GM21786 (cell line): ENCODE measurements around the gene TMEM151B.

Source experiments
- ATAC-seq: cut with Tn5 transposase; IDR thresholded peaks from one replicate; pipeline ENCODE4 v1.9.1; 2021; ENCODE audit not compliant: unreplicated experiment

TMEM151B gene

DNA sequence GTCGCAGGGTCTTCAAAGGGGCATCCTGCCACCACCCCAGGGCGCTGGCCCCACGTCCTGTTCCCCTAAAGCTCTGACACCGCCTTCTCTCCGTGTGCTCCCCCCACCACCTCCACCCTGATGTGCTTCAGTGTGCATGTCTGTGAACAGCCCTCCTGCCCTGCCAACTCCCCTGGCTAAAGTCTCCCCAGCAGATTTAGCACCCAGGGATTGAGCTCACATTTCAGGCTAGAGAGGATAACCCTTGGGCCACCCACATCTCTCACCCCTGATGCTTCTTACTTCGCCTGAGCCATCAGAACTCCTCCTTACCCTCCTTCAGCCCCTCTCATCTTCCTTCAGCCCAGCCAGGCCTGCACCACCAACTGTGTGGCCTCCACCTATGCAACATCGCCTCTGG, 7.5 kb downstream of the TMEM151B start:
- no peak for ATAC-seq

- ATAC-seq = no peak
These were observed 8.1 kb downstream of the TMEM151B start for GRCh38 chr6:44278315-44278714.

GRCh38 chr6:44278774-44279697, 8.8 kb downstream of the TMEM151B start:
- ATAC-seq = no peak

DNA sequence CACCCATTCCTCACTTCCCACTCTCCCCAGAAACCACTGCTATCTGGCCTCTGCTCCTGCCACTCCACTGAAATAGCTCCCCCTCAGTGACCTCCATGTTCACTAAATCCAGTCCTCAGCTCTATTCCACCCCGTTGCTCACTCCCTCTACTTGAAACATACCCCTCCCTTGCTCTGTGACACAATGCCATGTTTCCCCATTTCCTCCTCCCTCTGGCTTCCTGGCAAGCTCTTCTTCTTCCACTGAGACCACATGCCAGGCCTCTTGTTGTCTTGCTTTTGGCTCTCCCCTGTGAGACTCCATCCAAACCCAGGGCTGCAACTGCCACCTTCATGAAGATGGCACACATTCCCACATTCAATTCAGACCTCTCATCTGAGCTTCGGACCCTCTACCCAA, 13.9 kb downstream of the TMEM151B start:
- no peak for ATAC-seq

GRCh38 chr6:44284867-44285266, 14.6 kb downstream of the TMEM151B start:
- no peak for ATAC-seq

- no peak for ATAC-seq
These were observed 15.5 kb downstream of the TMEM151B start for GRCh38 chr6:44285552-44286284.

GRCh38 chr6:44286285-44286565, 16.0 kb downstream of the TMEM151B start:
- no peak for ATAC-seq

DNA sequence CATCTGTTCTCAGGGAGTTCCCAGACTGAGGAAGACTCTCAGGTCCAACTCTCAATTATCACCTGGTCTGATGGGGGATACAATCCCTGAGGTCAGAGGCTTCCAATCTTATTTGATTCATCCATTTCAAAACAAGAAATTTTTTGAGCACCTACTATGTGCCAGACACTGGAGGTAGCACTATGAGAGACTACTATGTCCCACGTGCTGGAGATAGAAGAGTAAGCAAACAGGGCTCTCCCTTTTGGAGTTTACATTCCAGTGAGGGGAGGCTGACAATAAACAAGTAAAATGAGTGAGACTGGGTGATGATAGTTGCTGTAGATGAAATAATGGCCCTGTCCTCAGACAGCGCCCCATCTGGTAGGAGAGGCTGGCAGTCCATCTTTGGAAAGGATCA, 16.5 kb downstream of the TMEM151B start:
- no peak for ATAC-seq

GRCh38 chr6:44289726-44290260, 19.5 kb downstream of the TMEM151B start:
- ATAC-seq = no peak

- ATAC-seq = no peak
These were observed 21.6 kb downstream of the TMEM151B start for GRCh38 chr6:44291841-44292240.

GRCh38 chr6:44292661-44293365, 22.6 kb downstream of the TMEM151B start:
- no peak for ATAC-seq

- no peak for ATAC-seq
These were observed 24.9 kb downstream of the TMEM151B start for GRCh38 chr6:44294832-44295791.

DNA sequence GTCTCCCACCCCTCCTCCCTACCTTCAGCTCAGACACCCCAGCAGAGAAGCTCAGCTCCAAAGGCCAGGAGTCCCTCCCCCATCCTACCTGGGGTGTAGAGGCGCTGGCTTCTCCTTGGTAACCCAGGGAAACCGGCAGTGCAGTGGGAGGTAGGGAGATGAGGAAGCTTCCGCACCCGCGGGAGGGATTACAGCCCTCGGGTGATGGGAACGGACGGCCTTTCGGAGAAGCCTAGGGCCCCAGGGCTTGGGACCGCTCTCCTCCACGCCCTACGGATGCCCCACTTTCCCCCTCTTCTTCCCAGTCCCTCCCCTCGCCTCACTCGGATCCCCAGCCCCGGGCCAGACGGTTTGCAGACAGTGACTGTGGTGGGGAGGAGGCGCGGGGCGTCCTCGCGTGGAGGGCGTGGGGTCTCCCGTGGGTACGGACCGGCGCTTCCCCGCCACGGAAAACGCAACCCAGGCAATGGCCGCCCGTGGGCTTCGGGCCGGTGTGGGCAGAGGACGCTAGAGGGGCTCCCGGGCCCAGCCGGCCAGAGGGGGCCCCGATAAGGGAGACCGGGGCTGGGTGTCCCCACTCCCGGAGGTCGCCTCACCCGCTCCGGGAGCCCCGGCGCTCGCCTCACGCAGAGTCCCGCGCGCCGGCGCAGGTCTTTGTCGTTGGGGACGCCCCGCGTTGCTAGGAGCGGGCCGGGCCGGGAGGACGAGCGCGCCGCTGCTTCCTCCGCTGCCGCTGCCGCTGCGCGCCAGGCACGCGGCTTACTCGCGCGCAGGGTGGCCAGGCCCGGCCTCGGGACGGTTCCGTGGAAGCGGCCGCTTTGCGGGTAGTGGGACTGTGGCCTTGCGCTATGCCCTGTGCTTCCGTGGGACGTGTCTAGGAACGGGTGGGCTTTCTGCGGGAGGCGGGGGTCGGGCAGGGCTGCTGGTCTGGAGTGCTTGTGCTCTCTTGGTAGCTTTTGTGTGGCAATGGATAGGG, 27.1 kb downstream of the TMEM151B start:
- no peak for ATAC-seq

DNA sequence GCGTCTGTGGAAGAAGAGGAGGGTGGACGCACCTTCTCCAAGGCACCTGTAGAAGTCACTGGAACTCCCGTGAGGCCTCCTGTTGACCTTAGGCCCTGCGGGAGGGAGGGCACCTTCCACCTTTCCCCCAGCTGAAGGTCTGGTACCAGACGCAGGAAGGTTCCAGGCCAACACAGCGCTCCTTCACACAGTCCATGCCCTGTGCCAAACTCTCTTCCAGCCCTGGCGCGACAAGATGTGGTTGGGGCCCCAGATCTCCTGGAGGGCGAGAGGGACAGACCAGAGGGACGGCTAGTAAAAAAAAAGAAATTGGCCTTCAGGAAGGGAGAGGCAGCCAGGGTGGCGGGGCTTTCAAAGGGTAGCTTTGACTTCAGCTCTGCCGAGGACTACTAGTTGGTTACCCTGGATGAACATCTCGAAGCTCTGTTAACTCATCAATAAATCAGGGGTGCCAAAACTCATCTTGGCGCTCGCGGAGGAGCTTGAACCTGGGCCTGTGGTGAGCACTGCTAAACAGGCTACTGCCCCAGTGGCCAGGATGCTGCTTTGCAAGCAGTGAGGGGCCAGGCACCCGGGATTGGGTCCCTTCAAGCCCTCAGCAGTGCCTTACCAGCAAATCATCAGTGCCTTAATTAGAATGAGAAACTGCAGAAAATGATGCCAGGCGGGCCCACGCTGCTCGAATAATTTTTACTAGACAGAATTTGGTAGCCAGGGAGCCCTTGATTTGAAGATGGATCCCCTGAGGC, 28.0 kb downstream of the TMEM151B start:
- ATAC-seq = no peak

DNA sequence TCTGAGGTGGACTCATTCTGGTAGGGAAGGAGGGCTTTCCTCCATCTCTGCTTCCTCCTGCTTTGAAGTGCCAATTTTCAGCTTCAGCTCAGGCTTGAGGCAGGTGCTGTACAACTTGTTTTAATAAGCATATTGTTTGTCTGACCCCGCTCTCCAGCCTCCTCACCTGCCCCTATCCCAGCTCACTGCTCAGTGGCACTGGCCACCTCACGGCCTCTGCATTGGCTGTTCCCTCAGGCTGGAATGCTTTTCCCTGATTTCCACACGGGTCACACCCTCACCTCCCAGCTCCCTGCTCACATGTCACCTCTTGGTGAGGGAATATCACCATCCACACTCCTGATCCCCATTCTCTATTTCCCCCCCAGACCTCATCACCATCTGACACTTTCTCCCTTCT, 28.6 kb downstream of the TMEM151B start:
- no peak for ATAC-seq

- ATAC-seq = no peak
These were observed 30.1 kb downstream of the TMEM151B start for GRCh38 chr6:44300292-44300823.

DNA sequence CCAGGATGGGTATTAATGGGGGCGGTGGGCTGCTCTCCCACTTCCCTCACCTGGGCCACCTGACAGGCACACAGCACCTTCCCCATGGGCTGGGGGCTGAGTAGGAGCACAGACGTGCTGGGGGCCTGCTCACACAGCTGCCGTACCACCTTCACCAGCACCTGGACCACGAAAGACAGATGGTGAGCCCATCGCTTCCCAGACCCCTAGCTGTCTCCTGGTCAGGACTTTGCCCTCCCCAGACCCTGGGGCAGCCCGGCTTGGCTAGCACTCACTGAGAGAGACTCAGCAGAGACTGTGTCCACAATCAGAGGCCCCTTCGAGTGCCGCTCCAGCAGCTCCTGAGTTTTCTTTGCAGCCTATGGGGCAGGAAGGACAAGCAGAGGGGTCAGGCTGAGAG, 30.9 kb downstream of the TMEM151B start:
- ATAC-seq = no peak
